NCI-H2227 (cell line): ENCODE results near the gene REPS1.
"Not testable (repeated sequence)": the region's sequence is repeated elsewhere in the genome, so short reads cannot be mapped to it uniquely, and the experiment has no call there.

Experiments used
- DNase-seq: peaks from one replicate; lab custom pipeline; 2025; ENCODE audit not compliant: unreplicated experiment; lab: John Stamatoyannopoulos, UW

The REPS1 gene

DNA sequence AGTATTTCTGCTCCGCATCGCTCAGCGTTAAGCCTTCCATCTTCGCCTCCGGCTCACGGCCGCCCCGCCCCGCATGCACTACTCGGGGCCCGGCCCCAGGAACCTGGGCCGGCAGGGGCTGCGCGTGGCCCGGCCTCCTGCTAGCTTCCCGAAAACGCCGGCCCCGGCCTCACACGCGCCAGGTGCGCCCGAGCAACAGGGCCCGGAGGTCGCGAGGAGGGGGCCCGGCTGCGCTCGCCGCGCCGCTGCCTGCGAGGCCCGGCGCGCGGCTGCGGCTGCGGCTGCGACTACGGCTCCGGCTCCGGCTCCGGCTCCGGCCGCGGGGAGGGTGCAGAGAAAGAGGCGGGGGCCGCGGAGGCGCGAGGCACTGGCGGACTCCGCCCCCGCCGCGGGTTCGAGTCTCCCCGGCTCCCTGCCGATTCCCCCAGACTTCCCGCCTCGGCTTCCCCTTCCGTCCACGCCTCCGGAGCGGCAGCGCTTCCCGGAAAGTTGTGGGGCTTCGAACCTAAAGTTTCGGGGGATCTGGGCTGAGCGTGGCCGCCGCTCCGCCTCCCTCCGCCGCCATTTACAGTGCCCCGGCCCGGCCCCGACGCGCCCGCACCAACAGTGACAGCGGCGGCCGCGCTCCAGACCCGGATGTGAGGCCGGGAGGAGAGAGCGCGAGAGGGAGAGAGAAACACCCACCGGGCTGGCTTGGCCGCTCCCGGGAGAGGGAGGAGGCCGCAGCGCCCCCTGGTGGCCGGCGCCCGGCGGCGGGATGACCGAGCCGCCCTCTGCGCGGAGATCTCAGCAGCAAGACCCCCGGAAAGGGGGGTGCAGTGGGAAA is at the start of gene REPS1:
Gene REPS1, minus strand, starts transcription at position 611 of the 826 bp plus-strand sequence. Its CDS starts 571 bp downstream, at position 40.
- peak; percentile 93 for DNase-seq

DNA sequence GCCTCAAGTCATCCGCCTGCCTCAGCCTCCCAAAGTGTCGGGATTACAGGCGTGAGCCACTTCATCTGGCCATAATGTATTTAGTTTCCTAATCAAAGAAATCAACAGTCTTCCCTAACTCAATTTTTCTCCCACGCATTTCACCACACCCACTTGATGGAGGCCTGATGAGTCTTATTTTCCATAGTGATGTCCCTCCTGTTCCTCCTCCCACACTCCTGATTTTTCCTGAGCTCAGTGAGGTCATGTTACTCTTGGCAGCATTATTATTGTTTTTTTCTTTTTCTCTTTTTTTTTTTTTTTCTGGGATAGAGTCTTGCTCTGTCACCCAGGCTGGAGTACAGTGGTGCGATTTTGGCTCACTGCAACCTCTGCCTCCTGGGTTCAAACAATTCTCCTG is 49.4 kb upstream of the REPS1 start:
- DNase-seq = no peak

DNA sequence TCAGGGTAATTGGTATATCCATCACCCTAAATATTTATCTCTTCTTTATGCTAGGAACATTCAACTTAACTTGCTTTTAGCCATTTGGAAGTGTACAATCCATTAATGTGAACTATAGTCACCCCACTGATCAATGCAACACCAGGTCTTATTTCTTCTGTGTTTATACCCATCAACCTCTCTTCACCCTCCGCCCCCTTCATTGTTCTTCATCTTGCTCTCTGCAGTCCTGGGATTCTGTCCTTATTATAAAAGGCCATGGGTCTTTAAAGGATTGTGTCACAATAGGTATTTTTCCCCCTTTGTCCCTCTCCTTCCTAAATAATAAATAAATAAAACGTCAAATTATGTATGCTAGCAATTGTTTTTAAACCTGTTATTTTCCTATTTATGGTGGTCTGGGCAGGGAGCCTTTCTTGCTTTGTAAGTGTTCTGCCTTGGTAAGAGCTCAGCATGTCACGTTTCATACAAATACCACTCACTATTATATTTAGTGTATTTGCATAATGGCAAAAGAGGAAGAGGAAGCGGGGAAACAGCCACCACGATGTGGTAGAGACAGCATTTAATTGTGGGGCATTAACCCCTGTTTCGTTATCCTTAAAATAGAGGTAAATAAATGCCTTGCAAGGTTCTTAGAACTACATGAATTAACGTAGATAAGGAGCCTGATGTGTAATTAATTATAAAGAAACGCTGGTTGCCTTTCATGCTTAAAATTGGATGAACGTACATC is 42.3 kb upstream of the REPS1 start:
- DNase-seq = no peak

DNA sequence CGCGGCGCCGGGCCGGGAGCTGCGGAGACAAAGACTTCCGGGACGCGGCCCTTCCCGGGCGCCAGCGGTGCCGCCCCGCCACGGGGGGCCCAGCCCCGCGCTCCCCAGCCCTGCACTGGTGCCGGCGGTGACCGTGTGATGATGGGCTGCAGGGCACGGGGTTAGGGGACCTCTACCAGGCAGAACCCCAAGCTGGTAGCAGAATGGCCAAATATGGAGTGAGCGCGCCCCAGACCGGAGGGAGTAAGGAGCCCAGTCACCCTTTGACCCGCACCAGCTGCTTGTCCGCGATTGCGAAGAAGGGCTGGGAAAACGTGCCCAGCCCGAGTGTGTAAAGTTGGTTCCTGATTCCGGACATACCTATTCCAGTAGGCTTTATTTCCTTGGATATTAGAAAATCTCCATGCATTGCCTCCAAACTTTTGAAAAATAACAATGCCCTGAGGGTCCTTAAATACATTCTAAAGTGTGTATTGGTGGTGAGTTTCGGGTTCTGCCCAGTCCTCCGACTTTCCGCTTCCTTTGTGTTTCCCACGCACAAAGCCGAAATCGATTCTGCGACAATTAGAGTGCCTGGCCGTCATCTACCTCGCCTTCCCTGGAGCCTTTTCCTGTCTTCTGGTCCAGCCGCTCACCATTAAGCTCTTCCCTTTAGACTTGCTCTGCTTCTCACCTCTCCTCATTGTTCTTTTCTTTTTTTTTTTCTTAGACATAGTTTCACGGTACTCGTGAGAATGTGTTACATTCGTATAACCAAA is 41.6 kb upstream of the REPS1 start:
- DNase-seq = peak; percentile 48

- peak; percentile 65 for DNase-seq
Observed at GRCh38 chr6:139028658-139029469, 40.8 kb upstream of the REPS1 start, which contains the start of gene ABRACL. ABRACL (plus strand) TSS chr6:139028745; CDS start chr6:139034161, 5,416 bp downstream.

DNA sequence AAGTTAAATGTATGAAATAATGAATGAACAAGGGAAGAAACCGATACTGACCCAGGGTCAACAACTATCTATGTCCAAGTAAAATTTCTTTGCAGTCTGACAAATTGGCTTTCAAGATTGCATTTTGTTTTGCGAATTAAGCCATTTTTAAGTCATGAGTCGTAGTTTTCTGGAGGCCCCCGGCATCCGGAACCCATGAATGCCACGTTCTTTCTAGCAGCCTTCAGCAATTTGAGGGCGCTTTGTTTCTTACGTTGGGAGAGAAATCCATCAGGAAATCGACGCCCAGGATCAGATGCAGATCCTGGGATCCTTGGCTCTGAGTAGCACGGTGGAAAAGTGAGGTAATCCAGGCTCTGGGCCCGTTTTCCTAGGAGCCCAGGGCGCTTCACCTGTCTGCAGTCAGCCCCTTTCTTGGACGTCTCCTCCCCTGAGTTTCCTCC is 40.2 kb upstream of the REPS1 start:
- no peak for DNase-seq

GRCh38 chr6:139027620-139028182 is 39.6 kb upstream of the REPS1 start:
- peak; percentile 39 for DNase-seq

- not testable (repeated sequence) for DNase-seq
Observed at GRCh38 chr6:139025416-139025815, 37.4 kb upstream of the REPS1 start.

DNA sequence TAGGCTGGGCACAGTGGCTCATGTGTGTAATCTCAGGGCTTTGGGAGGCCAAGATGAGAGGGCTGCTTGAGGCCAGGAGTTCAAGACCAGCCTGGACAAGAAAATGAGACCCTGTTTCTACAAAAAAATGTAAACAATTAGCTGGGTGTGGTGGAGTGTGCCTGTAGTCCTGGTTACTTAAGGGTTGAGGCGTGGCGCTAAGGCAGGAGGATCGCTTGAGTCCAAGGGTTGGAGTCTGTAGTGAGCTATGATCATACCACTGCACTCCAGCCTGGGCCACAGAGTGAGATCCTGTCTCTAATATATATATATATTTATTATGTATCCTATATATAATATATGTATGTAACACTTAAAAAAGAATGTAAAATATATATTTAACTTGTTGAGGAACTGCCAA is 32.6 kb upstream of the REPS1 start:
- DNase-seq = no peak

DNA sequence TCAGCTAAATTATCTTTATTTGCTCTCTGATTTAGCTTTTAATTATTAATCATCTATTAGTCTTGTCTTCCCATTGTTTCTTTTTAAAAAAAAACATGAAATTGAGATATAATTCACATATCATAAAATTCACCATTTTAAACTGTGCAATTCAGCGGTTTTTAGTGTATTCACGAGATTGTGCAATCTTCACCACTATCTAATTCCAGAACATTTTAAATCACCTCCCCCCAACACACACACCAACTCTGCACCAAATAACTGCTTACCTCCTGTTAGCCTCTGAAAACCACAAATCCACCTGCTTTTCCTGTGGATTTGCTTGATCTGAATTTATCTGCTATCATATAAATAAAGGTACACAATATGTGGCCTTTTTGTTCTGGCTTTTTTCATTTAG is 31.7 kb upstream of the REPS1 start:
- DNase-seq = no peak

DNA sequence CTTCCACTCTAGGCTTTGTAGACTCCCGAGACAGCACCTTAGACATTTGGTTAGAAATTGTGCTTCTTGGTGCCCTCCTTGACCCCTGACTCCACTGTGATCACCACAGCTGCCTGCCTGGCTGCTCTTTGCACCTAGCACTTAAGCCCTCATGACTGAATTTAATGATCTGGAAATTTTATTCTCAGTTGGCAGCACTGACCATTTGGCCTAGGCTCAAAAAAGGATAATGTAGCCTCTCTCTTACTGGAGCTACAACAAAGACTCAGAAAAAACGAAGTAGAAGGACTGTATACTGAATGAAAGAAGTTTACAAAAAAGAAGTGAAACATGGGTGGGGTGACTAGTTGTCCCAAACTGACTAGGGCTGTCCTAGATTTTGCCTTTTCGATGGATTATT is 29.2 kb upstream of the REPS1 start:
- DNase-seq = no peak

GRCh38 chr6:139016337-139017213 is 28.5 kb upstream of the REPS1 start:
- DNase-seq = no peak

DNA sequence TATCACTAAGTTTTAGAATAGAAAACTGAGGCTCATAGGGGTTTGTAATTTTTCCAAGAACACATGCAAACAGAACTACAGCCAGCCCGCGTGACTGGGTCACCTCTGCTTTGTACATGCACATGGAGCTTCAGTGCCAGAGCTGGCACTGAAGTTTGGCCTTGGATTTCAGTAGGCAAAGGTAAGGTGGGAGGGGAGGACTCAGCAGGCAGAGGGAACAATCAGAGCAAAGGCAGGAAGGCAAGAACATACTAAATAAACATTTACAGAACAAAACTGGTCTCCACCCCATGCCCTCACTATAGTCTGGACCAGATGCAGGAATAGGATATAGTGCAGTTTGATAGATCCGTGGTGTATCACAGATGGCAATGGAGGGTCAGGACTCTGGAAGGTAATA is 26.9 kb upstream of the REPS1 start:
- DNase-seq = no peak

DNA sequence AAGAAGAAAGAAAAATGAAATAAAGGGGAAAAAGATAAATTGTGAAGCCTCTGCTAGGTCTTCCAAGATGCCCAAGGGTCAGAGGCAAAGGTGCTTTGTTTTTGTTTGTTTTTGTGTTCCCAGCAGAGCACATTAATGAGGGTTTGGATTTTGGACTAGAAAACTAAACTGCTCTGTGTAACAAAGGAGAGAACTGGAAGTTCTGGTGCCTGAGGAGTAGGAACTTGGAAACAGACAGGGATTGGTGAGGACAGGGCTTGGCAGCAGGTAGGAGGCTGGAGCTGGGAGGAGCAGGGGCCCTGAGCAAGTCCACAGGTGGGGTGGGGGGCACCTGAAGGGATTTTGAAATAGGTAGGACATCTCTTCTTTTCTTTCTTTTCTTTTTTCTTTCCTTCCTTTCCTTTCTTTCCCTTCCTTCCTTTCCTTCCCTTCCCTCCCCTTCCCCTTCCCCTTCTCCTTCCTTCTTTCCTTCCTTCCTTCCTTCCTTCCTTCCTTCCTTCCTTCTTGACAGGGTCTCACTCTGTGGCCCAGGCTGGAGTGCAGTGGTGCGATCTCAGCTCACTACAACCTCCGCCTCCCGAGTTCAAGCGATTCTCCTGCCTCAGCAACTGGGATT is 25.2 kb upstream of the REPS1 start:
- DNase-seq = no peak

GRCh38 chr6:139011980-139012379 is 23.9 kb upstream of the REPS1 start:
- no peak for DNase-seq

- DNase-seq = no peak
Observed at GRCh38 chr6:139010674-139011073, 22.6 kb upstream of the REPS1 start.

DNA sequence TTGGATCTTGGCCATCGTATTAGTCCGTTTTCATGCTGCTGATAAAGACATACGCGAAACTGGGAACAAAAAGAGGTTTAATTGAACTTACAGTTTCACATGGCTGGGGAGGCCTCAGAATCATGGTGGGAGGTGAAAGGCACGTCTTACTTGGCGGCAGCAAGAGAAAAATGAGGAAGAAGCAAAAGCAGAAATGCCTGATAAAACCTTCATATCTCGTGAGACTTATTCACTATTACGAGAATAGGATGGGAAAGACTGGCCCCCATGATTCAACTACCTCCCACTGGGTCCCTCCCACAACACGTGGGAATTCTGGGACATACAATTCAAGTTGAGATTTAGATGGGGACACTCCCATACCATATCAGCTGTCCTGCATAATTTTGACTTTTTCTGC is 20.1 kb upstream of the REPS1 start:
- no peak for DNase-seq

DNA sequence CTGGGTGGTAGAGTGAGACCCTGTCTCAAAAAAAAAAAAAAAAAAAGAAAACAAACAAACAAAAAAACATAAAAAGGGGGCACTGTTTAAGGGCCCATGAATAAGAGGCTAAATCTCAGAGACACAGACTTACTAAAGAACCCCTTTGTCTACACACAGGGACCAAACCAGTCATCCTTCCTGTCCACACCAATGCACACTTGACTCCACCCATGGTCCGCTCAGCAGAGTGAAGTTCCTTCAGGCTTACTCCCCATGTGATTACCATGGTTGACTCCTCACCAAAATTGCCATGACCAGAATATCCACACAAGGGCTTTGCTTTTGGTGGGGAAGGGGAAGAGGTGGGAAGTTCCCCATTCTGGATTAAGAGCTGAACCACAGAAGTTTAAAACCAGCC is 19.4 kb upstream of the REPS1 start:
- no peak for DNase-seq

GRCh38 chr6:139006477-139006876 is 18.4 kb upstream of the REPS1 start:
- no peak for DNase-seq
